A673 (cell line): ENCODE results near the gene ZGRF1. TPM values are rescaled to one million over a fixed set of nuclear protein-coding genes. Genes with fewer than 3 reads are reported as not detected.

Experiments
- Bru-seq: library from RNA; stranded (reverse); fragments of 400-500 nt; gene quantifications from one replicate; lab custom pipeline; 2021; lab: Mats Ljungman, UMichigan
- BruChase-seq, 2 experiments: library from RNA; stranded (reverse); fragments of 400-500 nt; gene quantifications; one replicate each; lab custom pipeline; 2021; lab: Mats Ljungman, UMichigan
- BruUV-seq: library from RNA; stranded (reverse); fragments of 400-500 nt; replicated peaks from 2 replicates; lab custom pipeline; 2021; lab: Mats Ljungman, UMichigan
- CTCF ChIA-PET: fragments of 300-600 bp; sonication (Branson Sonifier 250); formaldehyde crosslinking; loops from one replicate; lab custom pipeline; 2022; ENCODE audit warnings: antibody characterized with exemption; lab: Charles Lee
- POLR2A ChIA-PET: fragments of 300-600 bp; sonication (Branson Sonifier 250); formaldehyde crosslinking; loops from one replicate; lab custom pipeline; 2022; ENCODE audit warnings: antibody characterized with exemption; ENCODE audit not compliant: low non-redundant PET; lab: Charles Lee
- DNase-seq: peaks from one replicate; pipeline ENCODE4 v3.0.0-alpha.2; 2015; ENCODE audit warnings: low spot score
- H3K27ac ChIP-seq: fragments of 200-600 bp; sonication (generic); 2 replicates; pipeline ENCODE4 v1.5.1; 2016; ENCODE audit warnings: mixed run types, low read depth, mild to moderate bottlenecking, mixed read lengths, antibody characterized with exemption, low read length; ENCODE audit not compliant: poor library complexity, severe bottlenecking
- H3K27me3 ChIP-seq: fragments of 200-600 bp; sonication (generic); replicated peaks from 2 replicates; pipeline ENCODE4 v1.6.1; 2017; ENCODE audit warnings: mixed run types, low read depth, mild to moderate bottlenecking, mixed read lengths, antibody characterized with exemption, low read length; ENCODE audit not compliant: insufficient read depth, poor library complexity
- H3K36me3 ChIP-seq: fragments of 200-600 bp; sonication (generic); 2 replicates; pipeline ENCODE4 v1.6.1; 2016; ENCODE audit warnings: mixed run types, mild to moderate bottlenecking, mixed read lengths, antibody characterized with exemption, low read length; ENCODE audit not compliant: insufficient read depth, poor library complexity, severe bottlenecking
- H3K4me1 ChIP-seq: fragments of 200-600 bp; sonication (generic); 2 replicates; pipeline ENCODE4 v1.6.1; 2017; ENCODE audit warnings: mixed run types, mild to moderate bottlenecking, mixed read lengths, antibody characterized with exemption, low read length; ENCODE audit not compliant: insufficient read depth, poor library complexity, severe bottlenecking
- H3K4me3 ChIP-seq: fragments of 200-600 bp; sonication (generic); 2 replicates; pipeline ENCODE4 v1.5.1; 2016; ENCODE audit warnings: low read depth, mixed run types, mild to moderate bottlenecking, mixed read lengths, low read length; ENCODE audit not compliant: poor library complexity, severe bottlenecking
- H3K9me3 ChIP-seq: fragments of 200-600 bp; sonication (generic); 2 replicates; pipeline ENCODE4 v1.6.1; 2016; ENCODE audit warnings: mixed run types, low read depth, mild to moderate bottlenecking, mixed read lengths, antibody characterized with exemption, low read length; ENCODE audit not compliant: poor library complexity, severe bottlenecking
- CTCF ChIP-seq: fragments of 300-800, 200-600 bp; sonication (generic); conservative IDR thresholded peaks from 2 replicates; pipeline ENCODE4 v1.5.1; 2017; ENCODE audit warnings: low read depth, mild to moderate bottlenecking, antibody characterized with exemption, low read length, moderate library complexity, mixed read lengths
- EZH2 ChIP-seq: fragments of 200-600 bp; sonication (generic); IDR thresholded peaks from 2 replicates; pipeline ENCODE4 v1.6.1; 2017; ENCODE audit warnings: borderline replicate concordance, low read depth, mild to moderate bottlenecking, mixed read lengths, antibody characterized with exemption, low read length; ENCODE audit not compliant: poor library complexity, severe bottlenecking
- intact Hi-C: fragments of 100-400 bp; cut with micrococcal nuclease; formaldehyde crosslinking; loops from one replicate; pipeline ENCODE4 v1.10.0; 2022; ENCODE audit not compliant: unreplicated experiment
- long read RNA-seq: library from polyadenylated mRNA; stranded (forward); transcript quantifications from one replicate; pipeline ENCODE4 v2.0.0, GENCODE V29; 2022
- total RNA-seq: library from RNA; stranded (reverse); gene quantifications from 2 replicates; pipeline ENCODE4 v1.2.3, GENCODE V29; 2021

ZGRF1 gene
- total RNA-seq: 31.4 and 37.5 TPM in 2 replicates
- Bru-seq, nascent RNA: percentile 75 among the genes with signal in this experiment
- percentile 78 among the genes with signal in this experiment for BruChase-seq, experiment 1, labeled RNA remaining after a 2-hour chase
- percentile 68 among the genes with signal in this experiment for BruChase-seq, experiment 2, labeled RNA remaining after a 6-hour chase
- long read RNA-seq, partial matches to known transcripts: 5 of 18 reads
- long read RNA-seq, other reads (novel, unspliced or antisense): 13 of 18 reads

- POLR2A ChIA-PET: interaction anchor here (0.5 kb wide), 1 partner anchor 83 kb away, joined by 9 read pairs; no protein-coding TSS in a partner anchor
- Histone ChIP-seq H3K4me3 (peak within 1 kb of the TSS; percentile 71), H3K27me3 (no peaks in the 10 kb centered on the region), H3K36me3 (no peaks in the 10 kb centered on the region), H3K4me1 (peaks cover 9% of the 10 kb centered on the region), H3K27ac (peak within 1 kb of the TSS; percentile 93), H3K9me3 (no peaks in the 10 kb centered on the region)
- no TSS peak for BruUV-seq
- CTCF ChIA-PET: interaction anchor here (0.6 to 1.5 kb wide), 2 partner anchors 69 to 128 kb away, joined by 3 to 7 read pairs; no protein-coding TSS in a partner anchor
- intact Hi-C loops: loop anchor here (5.0 to 10.0 kb wide), 2 partner anchors 315 to 458 kb away; no protein-coding TSS in a partner anchor
- TF ChIP-seq CTCF: peak; percentile 95
- no peak for TF ChIP-seq EZH2
- DNase-seq: peak; percentile 99
These were observed at the start of gene ZGRF1, which contains the start of gene LARP7 for GRCh38 chr4:112636688-112637551. Gene ZGRF1, minus strand, starts transcription at chr4:112636909. Its CDS starts 3,733 bp downstream, at chr4:112633176. Gene LARP7, plus strand, starts transcription at chr4:112637143. Its CDS starts 7,527 bp downstream, at chr4:112644670.

- H3K27me3 ChIP-seq: no peaks in the 10 kb centered on the region
- intact Hi-C loops: no loop called here
- CTCF ChIA-PET: no interaction called here
- no peaks in the 10 kb centered on the region for H3K9me3 ChIP-seq
- no peak for TF ChIP-seq EZH2
- no peak for TF ChIP-seq CTCF
- POLR2A ChIA-PET: no interaction called here
- no peaks in the 10 kb centered on the region for H3K4me1 ChIP-seq
- no TSS peak for BruUV-seq
- no peaks in the 10 kb centered on the region for H3K36me3 ChIP-seq
- H3K27ac ChIP-seq: no peak overlapping the region
- H3K4me3 ChIP-seq: no peak overlapping the region
- DNase-seq: no peak
These were observed 44.3 kb upstream of the ZGRF1 start for GRCh38 chr4:112680996-112681395.

- no peaks in the 10 kb centered on the region for H3K4me1 ChIP-seq
- CTCF ChIA-PET: no interaction called here
- DNase-seq: no peak
- no peak overlapping the region for H3K27ac ChIP-seq
- BruUV-seq: no TSS peak
- TF ChIP-seq EZH2 (no peak), CTCF (no peak)
- no peaks in the 10 kb centered on the region for H3K36me3 ChIP-seq
- H3K4me3 ChIP-seq: no peak overlapping the region
- POLR2A ChIA-PET: no interaction called here
- H3K9me3 ChIP-seq: no peaks in the 10 kb centered on the region
- H3K27me3 ChIP-seq: no peaks in the 10 kb centered on the region
- intact Hi-C loops: no loop called here
These were observed 40.9 kb upstream of the ZGRF1 start for GRCh38 chr4:112677519-112678091.
